GM12878 (cell line): ENCODE measurements around the gene SLC11A1. TPM values are rescaled to one million over a fixed set of nuclear protein-coding genes. Genes with fewer than 3 reads are reported as not detected.

ENCODE experiments used
- ATAC-seq: fragments of 200-7000 bp; cut with Tn5 transposase; 3 replicates; pipeline ENCODE4 v1.9.1; 2020; ENCODE audit warnings: mild to moderate bottlenecking, moderate library complexity
- BruUV-seq: library from RNA; stranded (reverse); fragments of 400-500 nt; replicated peaks from 2 replicates; lab custom pipeline; 2021; lab: Mats Ljungman, UMichigan
- CTCF ChIA-PET: fragments of 300-600 bp; sonication (Branson Sonifier 250); formaldehyde crosslinking; extraction: SDS; loops from one replicate; lab custom pipeline; 2021; ENCODE audit warnings: inconsistent platforms; lab: Yijun Ruan, JAX
- POLR2A ChIA-PET: fragments of 350-600 bp; formaldehyde crosslinking; extraction: SDS; loops from one replicate; lab custom pipeline; 2021; ENCODE audit warnings: inconsistent platforms; lab: Charles Lee
- RAD21 ChIA-PET: fragments of 300-600 bp; sonication (Branson Sonifier 250); formaldehyde crosslinking; loops from one replicate; lab custom pipeline; 2023; ENCODE audit warnings: antibody characterized with exemption; ENCODE audit not compliant: unreplicated experiment; lab: Charles Lee
- SMC1A ChIA-PET: fragments of 300-600 bp; sonication (Branson Sonifier 250); formaldehyde crosslinking; loops from one replicate; lab custom pipeline; 2023; ENCODE audit not compliant: unreplicated experiment, uncharacterized antibody; lab: Charles Lee
- DNase-seq: peaks from one replicate; pipeline ENCODE4 v3.0.0-alpha.2; 2011; ENCODE audit warnings: low read depth, low spot score
- FAIRE-seq: peaks from 3 replicates; lab custom pipeline; 2011; peaks lifted over from hg19 to GRCh38; lab: Jason Lieb, UNC
- H2AFZ ChIP-seq: 2 replicates; pipeline ENCODE4 v1.6.0; 2011; ENCODE audit warnings: low read depth, low read length, control low read depth; ENCODE audit not compliant: control insufficient read depth
- H3K27ac ChIP-seq: 2 replicates; pipeline ENCODE4 v1.5.1; 2011; ENCODE audit warnings: control low read depth; ENCODE audit not compliant: control insufficient read depth, insufficient read depth
- H3K27me3 ChIP-seq, 2 experiments: replicated peaks in 1 of 2; 2 replicates each; pipeline versions ENCODE4 v1.6.0 to v1.6.1; 2011; ENCODE audit warnings: low read length in 1 of 2; ENCODE audit not compliant: control insufficient read depth in 2 of 2, insufficient read depth in 2 of 2
- H3K36me3 ChIP-seq, 2 experiments: 2 replicates each; pipeline ENCODE4 v1.5.1; 2011; ENCODE audit warnings: low read length in 1 of 2; ENCODE audit not compliant: control insufficient read depth in 2 of 2, insufficient read depth in 2 of 2
- H3K4me1 ChIP-seq: 2 replicates; pipeline ENCODE4 v1.6.1; 2011; ENCODE audit warnings: mild to moderate bottlenecking, low read length, moderate library complexity, mixed read lengths; ENCODE audit not compliant: control insufficient read depth, insufficient read depth
- H3K4me2 ChIP-seq: 2 replicates; pipeline ENCODE4 v1.6.0; 2011; ENCODE audit warnings: control low read depth; ENCODE audit not compliant: control insufficient read depth, insufficient read depth
- H3K4me3 ChIP-seq: fragments of 200-600 bp; sonication (generic); 2 replicates; pipeline ENCODE4 v1.5.1; 2016
- H3K79me2 ChIP-seq: 2 replicates; pipeline ENCODE4 v1.6.0; 2011; ENCODE audit warnings: low read length; ENCODE audit not compliant: control insufficient read depth, insufficient read depth
- H3K9ac ChIP-seq: 2 replicates; pipeline ENCODE4 v1.8.0; 2011; ENCODE audit warnings: low read length, control low read depth, mixed read lengths; ENCODE audit not compliant: control insufficient read depth, insufficient read depth
- H3K9me3 ChIP-seq: replicated peaks from 3 replicates; pipeline ENCODE4 v1.5.1; 2011; ENCODE audit warnings: mild to moderate bottlenecking, low read length; ENCODE audit not compliant: control insufficient read depth, insufficient read depth
- H4K20me1 ChIP-seq: 2 replicates; pipeline ENCODE4 v1.6.0; 2011; ENCODE audit not compliant: control insufficient read depth, insufficient read depth
- BRCA1 ChIP-seq: IDR thresholded peaks from 2 replicates; pipeline ENCODE4 v1.6.1; 2011; ENCODE audit warnings: low read depth, low read length, improper control_type of control experiment
- CBFB ChIP-seq: IDR thresholded peaks from 2 replicates; pipeline ENCODE4 v1.6.1; 2016; ENCODE audit warnings: antibody characterized with exemption, low read depth
- EED ChIP-seq: sonication (generic); IDR thresholded peaks from 2 replicates; pipeline ENCODE4 v1.6.1; 2016; ENCODE audit warnings: antibody characterized with exemption, low read depth
- EZH2 ChIP-seq: IDR thresholded peaks from 2 replicates; pipeline ENCODE4 v1.6.1; 2012; ENCODE audit warnings: low read depth, mild to moderate bottlenecking, control low read depth, inconsistent platforms, low read length, borderline replicate concordance; ENCODE audit not compliant: control insufficient read depth
- FOS ChIP-seq: IDR thresholded peaks from 3 replicates; pipeline ENCODE4 v1.6.1; 2011; ENCODE audit warnings: borderline replicate concordance; ENCODE audit not compliant: insufficient read length; ENCODE audit errors: extremely low read depth
- GABPA ChIP-seq: IDR thresholded peaks from 2 replicates; pipeline ENCODE4 v1.6.1; 2014; ENCODE audit warnings: antibody characterized with exemption, low read depth, mild to moderate bottlenecking, inconsistent platforms
- GATAD2B ChIP-seq: fragments of 450-650 bp; conservative IDR thresholded peaks from 2 replicates; pipeline ENCODE4 v1.6.1; 2017; ENCODE audit warnings: low read depth, mild to moderate bottlenecking, moderate library complexity
- HDGF ChIP-seq: fragments of 450-650 bp; IDR thresholded peaks from 2 replicates; pipeline ENCODE4 v1.6.1; 2016; ENCODE audit warnings: antibody characterized with exemption
- JUNB ChIP-seq: IDR thresholded peaks from 2 replicates; pipeline ENCODE4 v1.6.1; 2016; ENCODE audit warnings: antibody characterized with exemption, mild to moderate bottlenecking
- POLR2AphosphoS2 ChIP-seq: IDR thresholded peaks from 2 replicates; pipeline ENCODE4 v1.6.1; 2011; ENCODE audit warnings: low read depth, mild to moderate bottlenecking, low read length, improper control_type of control experiment, moderate library complexity
- PRDM15 ChIP-seq: fragments of 450-650 bp; formaldehyde crosslinking; IDR thresholded peaks from 2 replicates; pipeline ENCODE4 v1.4.0; 2020; ENCODE audit warnings: mild to moderate bottlenecking, moderate library complexity
- RB1 ChIP-seq: fragments of 450-650 bp; formaldehyde crosslinking; IDR thresholded peaks from 2 replicates; pipeline ENCODE4 v1.6.1; 2017; ENCODE audit warnings: mild to moderate bottlenecking, borderline replicate concordance
- RBBP5 ChIP-seq: fragments of 200-600 bp; sonication (generic); conservative IDR thresholded peaks from 2 replicates; pipeline ENCODE4 v1.6.1; 2016
- SKIL ChIP-seq: fragments of 450-650 bp; IDR thresholded peaks from 2 replicates; pipeline ENCODE4 v1.6.1; 2017; ENCODE audit warnings: mild to moderate bottlenecking, low read depth, inconsistent platforms; ENCODE audit not compliant: poor library complexity, severe bottlenecking
- SMAD5 ChIP-seq: IDR thresholded peaks from 2 replicates; pipeline ENCODE4 v1.6.1; 2016; ENCODE audit warnings: antibody characterized with exemption, low read depth
- STAT1 ChIP-seq: fragments of 450-650 bp; conservative IDR thresholded peaks from 2 replicates; pipeline ENCODE4 v1.6.1; 2014; ENCODE audit warnings: antibody characterized with exemption, mild to moderate bottlenecking
- ZNF24 ChIP-seq: fragments of 450-650 bp; IDR thresholded peaks from 2 replicates; pipeline ENCODE4 v1.6.1; 2017; ENCODE audit warnings: antibody characterized with exemption, mild to moderate bottlenecking
- WGBS: methylation state at CpG from one replicate; pipeline ENCODE4 v1.1.6; 2016; ENCODE audit warnings: low lambda C conversion rate; ENCODE audit not compliant: insufficient replicate concordance, insufficient coverage; ENCODE audit errors: missing lambda C conversion rate; 5-methylcytosine and 5-hydroxymethylcytosine counted together
- in situ Hi-C: fragments of 300-500 bp; cut with MboI; formaldehyde crosslinking; loops from 9 replicates; pipeline ENCODE4 v1.14.3; 2018; ENCODE audit warnings: mixed read lengths
- intact Hi-C: fragments of 100-400 bp; cut with micrococcal nuclease; formaldehyde crosslinking; loops from one replicate; pipeline ENCODE4 v1.14.2; 2022; ENCODE audit not compliant: unreplicated experiment
- polyA plus RNA-seq, 11 experiments: library from polyadenylated mRNA; depleted of rRNA in 4 of 11; unstranded in 6 of 11; stranded (reverse) in 5 of 11; fragments of >200 nt; fragmentation: Nextera tagmentation in 4 of 11; fragmentation: Illumina TruSeq in 1 of 11; extraction: Ambion mirVana in 4 of 11; extraction: Trizol in 1 of 11; gene quantifications; 1 replicate in 1 of 11; 2 replicates in 10 of 11; pipeline versions ENCODE4 v1.2.1 to v1.2.3, GENCODE V29; 2011 to 2016; ENCODE audit warnings: inconsistent platforms in 2 of 11, missing spikeins in 2 of 11, low read depth in 1 of 11
- total RNA-seq, 4 experiments: library from RNA; depleted of rRNA in 3 of 4; stranded (reverse); fragments of >200 nt in 3 of 4; fragmentation: Illumina TruSeq in 1 of 4; extraction: Trizol in 1 of 4; gene quantifications; 2 replicates each; pipeline versions ENCODE4 v1.2.1 to v1.2.3, GENCODE V29; 2013 to 2021
- TF ChIP-seq, protein P1 (sequence below): fragments of 450-650 bp; IDR thresholded peaks from 2 replicates; pipeline ENCODE4 v1.6.1; 2016; ENCODE audit warnings: mild to moderate bottlenecking

Gene SLC11A1
- total and polyA plus RNA-seq, 10 of the 15 experiments (the other 5 are each of a cell fraction or from before 2014, with no cell fraction given), result 0.03 to 0.38 (median 0.12) TPM

- no peak for TF ChIP-seq SKIL
Measured at GRCh38 chr2:218431878-218432277, 49.8 kb downstream of the SLC11A1 start (continued).

DNA sequence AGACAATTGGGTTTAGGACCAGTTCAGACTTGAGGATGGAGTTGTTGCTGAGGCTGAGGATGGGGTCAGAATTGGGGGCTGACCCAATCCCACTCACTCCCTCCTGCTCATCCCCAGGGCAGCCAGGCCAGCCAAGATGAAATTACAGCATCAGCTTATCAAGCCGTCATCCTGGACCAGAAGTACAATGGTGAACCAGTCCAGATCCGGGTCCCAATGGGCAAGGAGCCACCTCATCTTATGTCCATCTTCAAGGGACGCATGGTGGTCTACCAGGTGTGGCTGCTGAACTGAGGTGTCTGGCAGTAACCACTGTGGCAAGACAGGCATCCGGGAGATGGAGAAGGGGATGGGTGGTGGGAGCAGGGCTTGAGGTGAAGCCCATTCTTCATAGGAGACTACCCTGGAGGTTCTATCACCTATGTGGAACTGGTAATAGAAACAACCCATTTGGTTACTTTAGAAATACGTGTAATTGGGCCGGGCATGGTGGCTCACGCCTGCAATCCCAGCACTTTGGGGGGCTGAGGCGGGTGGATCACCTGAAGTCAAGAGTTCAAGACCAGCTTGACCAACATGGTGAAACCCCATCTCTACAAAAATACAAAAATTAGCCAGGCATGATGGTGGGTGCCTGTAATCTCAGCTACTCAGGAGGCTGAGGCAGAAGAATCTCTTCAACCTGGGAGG lies 50.7 kb downstream of the SLC11A1 start:
- ChIA-PET POLR2A (no interaction called here), SMC1A (no interaction called here), RAD21 (no interaction called here), CTCF (no interaction called here)
- no peaks in the 10 kb centered on the region for H4K20me1 ChIP-seq
- FAIRE-seq, result no peak
- no peaks in the 10 kb centered on the region for H3K9me3 ChIP-seq
- intact Hi-C loops (no loop called here), in situ Hi-C loops (no loop called here)
- H3K27ac ChIP-seq, result no peak overlapping the region
- WGBS, result 59% methylated on average over 8 of the region's 8 CpGs
- H3K9ac ChIP-seq, result no peak overlapping the region
- H3K4me1 ChIP-seq, result no peaks in the 10 kb centered on the region
- ATAC-seq, result no peak
- no peak overlapping the region for H3K4me2 ChIP-seq
- BruUV-seq, result no TSS peak
- H2AFZ ChIP-seq, result no peak overlapping the region
- H3K36me3 ChIP-seq, result no peaks in the 10 kb centered on the region
- no peaks in the 10 kb centered on the region for H3K79me2 ChIP-seq
- no peaks in the 10 kb centered on the region for H3K27me3 ChIP-seq
- H3K4me3 ChIP-seq, result no peak overlapping the region
- DNase-seq, result no peak
- TF ChIP-seq JUNB, result no peak
- TF ChIP-seq CBFB, result no peak
- TF ChIP-seq SMAD5, result no peak
- TF ChIP-seq HDGF, result no peak
- no peak for TF ChIP-seq GATAD2B
- no peak for TF ChIP-seq STAT1
- TF ChIP-seq EZH2, result no peak
- no peak for TF ChIP-seq POLR2AphosphoS2
- TF ChIP-seq PRDM15 (CRISPR knock-in tag), result no peak
- no peak for TF ChIP-seq EED
- no peak for TF ChIP-seq RBBP5
- no peak for TF ChIP-seq BRCA1
- no peak for TF ChIP-seq FOS
- TF ChIP-seq GABPA, result no peak
- no peak for TF ChIP-seq RB1
- TF ChIP-seq, protein P1, sequence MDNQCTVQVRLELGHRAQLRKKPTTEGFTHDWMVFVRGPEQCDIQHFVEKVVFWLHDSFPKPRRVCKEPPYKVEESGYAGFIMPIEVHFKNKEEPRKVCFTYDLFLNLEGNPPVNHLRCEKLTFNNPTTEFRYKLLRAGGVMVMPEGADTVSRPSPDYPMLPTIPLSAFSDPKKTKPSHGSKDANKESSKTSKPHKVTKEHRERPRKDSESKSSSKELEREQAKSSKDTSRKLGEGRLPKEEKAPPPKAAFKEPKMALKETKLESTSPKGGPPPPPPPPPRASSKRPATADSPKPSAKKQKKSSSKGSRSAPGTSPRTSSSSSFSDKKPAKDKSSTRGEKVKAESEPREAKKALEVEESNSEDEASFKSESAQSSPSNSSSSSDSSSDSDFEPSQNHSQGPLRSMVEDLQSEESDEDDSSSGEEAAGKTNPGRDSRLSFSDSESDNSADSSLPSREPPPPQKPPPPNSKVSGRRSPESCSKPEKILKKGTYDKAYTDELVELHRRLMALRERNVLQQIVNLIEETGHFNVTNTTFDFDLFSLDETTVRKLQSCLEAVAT, result no peak
- TF ChIP-seq ZNF24, result no peak
